ENCODE results near the gene TSPAN12.
"Not testable (repeated sequence)": the region's sequence is repeated elsewhere in the genome, so short reads cannot be mapped to it uniquely, and the experiment has no call there.

Gene TSPAN12

GRCh38 chr7:120857588-120858573 is at the start of gene TSPAN12:
TSPAN12 (minus strand) TSS chr7:120858144; CDS start chr7:120856763, 1,381 bp downstream.
- Mint-ChIP-seq H3K27me3 (peaks cover 62% of the 10 kb centered on the region), H3K36me3 (ENCODE audit: low read depth) (no peaks in the 10 kb centered on the region), H3K4me3 (peak within 1 kb of the TSS; percentile 88), H3K9me3 (no peaks in the 10 kb centered on the region), H3K4me1 (ENCODE audit: low read depth) (peaks cover 18% of the 10 kb centered on the region), H3K27ac (no peak within 1 kb of the TSS)
- intact Hi-C loops (cut with micrococcal nuclease), result no loop called here

- H3K27me3 Mint-ChIP-seq, result no peaks in the 10 kb centered on the region
- no peak overlapping the region for H3K4me3 Mint-ChIP-seq
- no peaks in the 10 kb centered on the region for H3K4me1 Mint-ChIP-seq (ENCODE audit: low read depth)
- H3K27ac Mint-ChIP-seq, result no peak overlapping the region
- H3K36me3 Mint-ChIP-seq (ENCODE audit: low read depth), result no peaks in the 10 kb centered on the region
- peaks cover 22% of the 10 kb centered on the region for H3K9me3 Mint-ChIP-seq
- intact Hi-C loops (cut with micrococcal nuclease), result no loop called here
These were observed 41.0 kb upstream of the TSPAN12 start for GRCh38 chr7:120898715-120899499.

- H3K27ac Mint-ChIP-seq; intact Hi-C loops (cut with micrococcal nuclease); H3K4me1 Mint-ChIP-seq (ENCODE audit: low read depth); H3K4me3 Mint-ChIP-seq; H3K27me3 Mint-ChIP-seq; H3K36me3 Mint-ChIP-seq (ENCODE audit: low read depth): not testable (repeated sequence)
- peaks cover 22% of the 10 kb centered on the region for H3K9me3 Mint-ChIP-seq
These were observed 37.3 kb upstream of the TSPAN12 start for GRCh38 chr7:120895253-120895652.

DNA sequence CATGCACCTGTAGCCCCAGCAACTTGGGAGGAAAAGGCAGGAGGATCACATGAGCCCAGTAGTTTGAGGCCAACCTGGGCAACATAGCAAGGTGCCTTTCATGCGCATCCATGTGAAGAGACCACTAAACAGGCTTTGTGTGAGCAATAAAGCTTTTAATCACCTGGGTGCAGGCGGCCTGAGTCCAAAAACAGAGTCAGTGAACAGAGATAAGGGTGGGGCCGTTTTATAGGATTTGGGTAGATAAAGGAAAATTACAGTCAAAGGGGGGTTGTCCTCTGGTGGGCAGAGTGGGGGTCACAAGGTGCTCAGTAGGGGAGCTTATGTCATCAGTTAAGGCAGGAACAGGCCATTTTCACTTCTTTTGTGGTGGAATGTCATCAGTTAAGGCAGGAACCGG is 27.7 kb upstream of the TSPAN12 start:
- H3K27me3 Mint-ChIP-seq; H3K36me3 Mint-ChIP-seq (ENCODE audit: low read depth); H3K4me3 Mint-ChIP-seq; intact Hi-C loops (cut with micrococcal nuclease); H3K4me1 Mint-ChIP-seq (ENCODE audit: low read depth); H3K27ac Mint-ChIP-seq: not testable (repeated sequence)
- peaks cover 12% of the 10 kb centered on the region for H3K9me3 Mint-ChIP-seq

DNA sequence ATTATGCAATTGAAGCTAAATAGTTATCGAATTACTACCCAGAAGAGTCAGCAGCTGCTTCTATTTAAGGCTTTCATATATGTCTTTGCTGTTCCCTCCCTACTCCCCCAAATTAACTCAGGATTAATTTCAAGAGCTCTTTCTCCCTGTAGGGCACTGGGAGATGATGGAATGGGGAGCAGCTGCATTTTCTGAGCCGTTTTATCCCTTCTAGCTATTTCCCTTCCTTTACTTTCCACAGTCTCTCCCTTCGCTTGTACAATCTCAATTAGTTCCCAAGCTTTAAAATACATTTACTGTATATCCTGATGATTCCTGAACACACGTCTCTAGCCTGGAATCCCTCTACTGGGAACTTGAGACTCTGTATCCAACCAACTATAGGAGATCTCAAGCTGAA is 19.8 kb upstream of the TSPAN12 start:
- Mint-ChIP-seq H3K36me3 (ENCODE audit: low read depth) (no peaks in the 10 kb centered on the region), H3K27me3 (peaks cover 9% of the 10 kb centered on the region), H3K4me3 (no peak overlapping the region), H3K27ac (no peak overlapping the region), H3K9me3 (no peaks in the 10 kb centered on the region), H3K4me1 (ENCODE audit: low read depth) (no peaks in the 10 kb centered on the region)
- intact Hi-C loops (cut with micrococcal nuclease), result no loop called here

- Mint-ChIP-seq H3K27me3 (peaks cover 9% of the 10 kb centered on the region), H3K9me3 (no peaks in the 10 kb centered on the region), H3K4me3 (no peak overlapping the region), H3K27ac (no peak overlapping the region), H3K4me1 (ENCODE audit: low read depth) (no peaks in the 10 kb centered on the region), H3K36me3 (ENCODE audit: low read depth) (no peaks in the 10 kb centered on the region)
- intact Hi-C loops (cut with micrococcal nuclease), result no loop called here
These were observed 19.0 kb upstream of the TSPAN12 start for GRCh38 chr7:120876922-120877321.

DNA sequence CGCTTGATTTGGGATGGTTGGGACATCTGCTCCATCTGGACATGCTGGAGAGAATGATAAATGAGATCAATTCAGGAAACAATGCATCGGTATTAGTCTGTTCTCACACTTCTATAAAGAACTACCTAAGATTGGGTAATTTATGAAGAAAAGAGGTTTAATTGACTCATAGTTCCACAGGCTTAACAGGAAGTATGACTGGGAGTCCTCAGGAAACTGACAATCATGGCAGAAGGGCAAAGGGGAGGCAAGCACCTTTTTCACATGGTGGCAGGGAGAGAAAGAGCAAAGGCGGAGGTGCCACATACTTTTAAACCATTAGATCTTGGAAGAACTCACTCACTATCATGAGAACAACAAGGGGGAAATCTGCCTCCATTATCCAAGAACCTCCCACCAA is 16.8 kb upstream of the TSPAN12 start:
- Mint-ChIP-seq H3K4me3 (no peak overlapping the region), H3K4me1 (ENCODE audit: low read depth) (no peaks in the 10 kb centered on the region), H3K9me3 (no peaks in the 10 kb centered on the region), H3K27ac (no peak overlapping the region), H3K36me3 (ENCODE audit: low read depth) (no peaks in the 10 kb centered on the region), H3K27me3 (peaks cover 8% of the 10 kb centered on the region)
- intact Hi-C loops (cut with micrococcal nuclease), result no loop called here

- intact Hi-C loops (cut with micrococcal nuclease), result no loop called here
- Mint-ChIP-seq H3K36me3 (ENCODE audit: low read depth) (no peaks in the 10 kb centered on the region), H3K27me3 (peaks cover 7% of the 10 kb centered on the region), H3K4me3 (no peak overlapping the region), H3K27ac (no peak overlapping the region), H3K4me1 (ENCODE audit: low read depth) (no peaks in the 10 kb centered on the region), H3K9me3 (no peaks in the 10 kb centered on the region)
These were observed 16.1 kb upstream of the TSPAN12 start for GRCh38 chr7:120874016-120874415.

GRCh38 chr7:120873401-120873800 is 15.5 kb upstream of the TSPAN12 start:
- Mint-ChIP-seq H3K9me3 (no peaks in the 10 kb centered on the region), H3K4me3 (no peak overlapping the region), H3K36me3 (ENCODE audit: low read depth) (no peaks in the 10 kb centered on the region), H3K27ac (no peak overlapping the region), H3K27me3 (peaks cover 7% of the 10 kb centered on the region), H3K4me1 (ENCODE audit: low read depth) (no peaks in the 10 kb centered on the region)
- intact Hi-C loops (cut with micrococcal nuclease), result no loop called here

DNA sequence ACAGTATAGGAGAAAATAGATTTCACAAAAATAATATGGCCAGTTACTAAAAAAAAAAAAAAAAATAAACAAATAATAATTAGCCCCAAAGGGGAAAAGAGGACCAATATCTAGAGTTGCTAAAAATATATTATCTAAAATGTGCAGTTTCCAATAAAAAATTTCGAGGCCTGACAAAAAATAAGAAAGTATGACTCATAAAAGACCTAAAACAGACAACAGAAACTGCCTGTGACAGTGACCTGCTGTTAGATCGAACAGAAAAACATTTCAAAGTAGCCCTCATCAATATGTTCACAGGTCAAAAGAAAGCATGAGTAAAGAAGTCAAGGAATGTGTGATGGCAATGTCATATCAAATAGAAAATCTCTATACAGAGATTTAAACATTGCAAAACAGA is 11.8 kb upstream of the TSPAN12 start:
- intact Hi-C loops (cut with micrococcal nuclease), result no loop called here
- Mint-ChIP-seq H3K4me1 (ENCODE audit: low read depth) (no peaks in the 10 kb centered on the region), H3K27me3 (peaks cover 5% of the 10 kb centered on the region), H3K4me3 (no peak overlapping the region), H3K9me3 (no peaks in the 10 kb centered on the region), H3K36me3 (ENCODE audit: low read depth) (no peaks in the 10 kb centered on the region), H3K27ac (no peak overlapping the region)

GRCh38 chr7:120867932-120868331 is 10.0 kb upstream of the TSPAN12 start:
- Mint-ChIP-seq H3K27ac (no peak overlapping the region), H3K27me3 (peaks cover 6% of the 10 kb centered on the region), H3K36me3 (ENCODE audit: low read depth) (no peaks in the 10 kb centered on the region), H3K4me1 (ENCODE audit: low read depth) (no peaks in the 10 kb centered on the region), H3K4me3 (no peak overlapping the region), H3K9me3 (no peaks in the 10 kb centered on the region)
- intact Hi-C loops (cut with micrococcal nuclease), result no loop called here

DNA sequence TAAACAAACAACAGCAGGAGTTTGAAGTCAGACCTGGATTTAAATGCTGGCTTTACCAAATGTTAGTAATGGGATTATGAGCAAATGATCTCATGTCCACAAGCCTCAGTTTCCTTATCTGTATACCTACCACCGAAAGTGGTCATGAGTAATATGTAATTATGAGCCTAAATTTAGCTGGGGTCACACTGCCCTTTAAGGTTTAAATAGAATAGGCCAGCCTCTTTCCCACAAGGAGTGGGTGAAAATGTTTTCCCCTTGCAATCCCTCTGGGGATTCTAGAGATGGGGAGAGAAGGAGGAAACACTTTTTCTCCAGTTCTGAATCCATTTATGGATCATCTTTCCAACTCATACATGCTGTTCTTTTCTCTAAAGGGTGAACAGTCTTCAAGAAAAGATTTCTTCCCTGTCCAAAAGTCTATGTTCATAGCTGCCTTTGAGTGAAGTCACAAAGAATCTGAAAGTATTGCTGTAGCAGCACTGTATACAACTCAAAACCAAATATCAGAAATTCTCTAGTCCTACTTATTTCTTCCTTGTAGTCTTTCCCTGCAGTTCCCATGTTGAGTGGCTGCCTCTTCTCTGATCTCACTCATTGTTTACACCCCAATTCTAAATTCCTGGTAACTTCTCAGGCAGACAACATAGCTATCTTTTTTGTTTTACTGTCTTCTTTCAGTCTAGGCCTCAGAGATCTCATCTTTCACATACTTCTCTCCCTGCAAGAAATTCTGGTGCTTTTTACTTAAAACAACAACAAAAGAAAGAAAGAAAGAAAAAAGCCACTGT is 7.4 kb upstream of the TSPAN12 start:
- H3K4me1 Mint-ChIP-seq (ENCODE audit: low read depth), result no peaks in the 10 kb centered on the region
- intact Hi-C loops (cut with micrococcal nuclease), result no loop called here
- H3K27ac Mint-ChIP-seq, result no peak overlapping the region
- no peaks in the 10 kb centered on the region for H3K36me3 Mint-ChIP-seq (ENCODE audit: low read depth)
- H3K4me3 Mint-ChIP-seq, result no peak overlapping the region
- peaks cover 9% of the 10 kb centered on the region for H3K27me3 Mint-ChIP-seq
- no peaks in the 10 kb centered on the region for H3K9me3 Mint-ChIP-seq

DNA sequence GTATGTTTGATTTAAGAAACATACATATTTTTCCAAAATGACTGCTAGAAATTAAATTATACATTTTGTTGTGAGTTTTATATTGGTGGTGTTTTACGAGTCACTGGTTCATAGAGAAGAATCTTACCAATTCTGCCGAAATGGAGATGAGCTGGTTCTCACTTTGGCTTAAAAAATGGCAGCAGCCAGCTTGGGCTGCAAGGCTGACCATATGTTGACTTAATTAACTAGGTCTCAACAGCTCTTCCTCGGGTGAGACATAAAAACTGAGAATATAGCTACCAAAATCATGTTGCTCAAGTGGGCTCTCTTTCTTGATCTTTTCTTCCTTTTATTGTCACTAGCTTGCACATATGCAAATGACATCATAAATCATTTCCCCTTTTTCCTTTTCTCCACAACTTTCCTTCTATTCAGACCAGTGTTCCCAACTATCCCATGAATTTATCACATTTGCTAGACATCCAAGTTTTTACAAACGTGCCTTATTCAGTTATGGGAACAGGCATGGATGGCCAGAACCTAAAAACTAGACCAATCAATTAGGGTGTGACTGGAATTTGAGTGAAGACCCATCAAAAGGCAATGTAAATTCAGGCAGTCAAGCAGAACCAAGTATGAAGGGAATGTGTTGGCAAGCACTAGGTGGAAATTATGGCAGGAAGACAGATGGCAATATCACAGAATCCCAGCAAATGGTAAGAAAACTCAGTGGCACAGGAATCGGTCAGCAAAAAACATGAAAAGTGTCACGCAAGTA is 6.4 kb upstream of the TSPAN12 start:
- Mint-ChIP-seq H3K4me1 (ENCODE audit: low read depth) (no peaks in the 10 kb centered on the region), H3K27me3 (peaks cover 19% of the 10 kb centered on the region), H3K27ac (no peak overlapping the region), H3K36me3 (ENCODE audit: low read depth) (no peaks in the 10 kb centered on the region), H3K4me3 (no peak overlapping the region), H3K9me3 (no peaks in the 10 kb centered on the region)
- intact Hi-C loops (cut with micrococcal nuclease), result no loop called here
